ENCODE data around the gene ARHGAP45. TPM values are rescaled to one million over a fixed set of nuclear protein-coding genes. Genes with fewer than 3 reads are reported as not detected.
A peak's percentile ranks its signal among the peaks of the same experiment; 100 is the strongest.

Gene ARHGAP45
- total and polyA plus RNA-seq, 7 experiments from 2014 or later: 305 to 1,030 (median 779) TPM

DNA sequence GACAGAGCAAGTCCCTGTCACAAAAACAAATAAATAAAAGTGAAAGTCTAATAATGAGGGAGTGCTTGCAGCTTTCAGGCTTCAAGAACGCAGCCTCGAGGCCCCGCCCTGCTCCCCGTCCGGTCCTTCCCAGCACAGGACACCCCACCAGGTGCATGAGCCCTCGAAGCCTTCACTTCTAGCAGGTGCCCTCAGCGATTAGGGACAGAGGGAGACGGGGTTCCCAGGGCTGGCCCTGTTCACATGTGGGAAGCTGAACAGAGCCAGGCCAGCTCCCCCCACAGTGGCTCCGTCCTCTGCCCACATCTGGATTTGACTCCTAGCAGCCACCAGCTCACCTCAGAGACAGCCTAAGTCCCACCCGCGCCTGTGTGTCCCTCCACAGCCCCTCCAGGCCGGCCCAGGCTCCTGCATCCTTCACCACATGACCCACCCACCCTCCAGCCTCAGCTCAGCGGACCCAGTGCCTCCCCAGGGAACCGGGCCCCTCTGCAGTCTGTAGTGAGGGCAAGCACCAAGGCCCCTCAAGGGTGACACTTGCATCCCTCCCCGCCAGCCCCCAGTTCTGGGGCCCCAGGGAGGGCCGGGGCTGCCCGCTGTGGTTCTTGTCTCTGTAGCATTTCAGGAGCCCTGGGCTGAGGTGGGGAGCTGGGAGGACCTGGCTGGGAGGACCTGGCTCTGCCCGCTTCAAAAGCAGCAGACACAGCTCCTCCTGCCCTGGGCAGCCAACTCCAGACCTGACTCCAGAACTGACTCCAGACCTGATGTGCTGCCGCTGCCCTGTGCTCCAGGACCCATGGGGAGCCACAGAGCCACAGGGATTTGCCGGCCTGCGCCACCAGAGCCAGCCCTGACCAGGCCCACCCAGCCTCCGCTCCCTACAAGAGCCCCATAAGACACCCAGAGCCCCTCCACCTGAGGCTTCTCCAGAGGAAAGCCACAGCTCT lies 64.1 kb downstream of the ARHGAP45 start:
- Mint-ChIP-seq H3K9me3 (no peaks in the 10 kb centered on the region), H3K4me3 (peak overlapping the region; percentile 78 to 94 (median 85)), H3K27me3 (no peaks in the 10 kb centered on the region), H3K4me1 (peaks cover 8 to 40% (median 25%) of the 10 kb centered on the region in 7 donors), H3K36me3 (peaks cover 0 to 5% (median 0%) of the 10 kb centered on the region in 5 donors), H3K27ac (peak overlapping the region; percentile 87 to 93 (median 91))
- H3K27ac ChIP-seq (ENCODE audit: low read depth, low read length): peak overlapping the region; percentile 98
- CTCF ChIA-PET: interaction anchor here (0.5 to 2.9 kb wide), 6 partner anchors 9 to 99 kb away, joined by 3 to 7 read pairs (median 4); no protein-coding TSS in a partner anchor
- DNase-seq: peak in 8 of 9 donors; percentile 24 to 63 (median 48)
- POLR2A ChIA-PET: interaction anchor here (0.7 to 3.2 kb wide), 15 partner anchors 10 to 1928 kb away, joined by 3 to 18 read pairs (median 3); partner anchors contain the start of genes ARHGAP45, CIRBP, GPX4 and SBNO2
- H3K9me3 ChIP-seq (ENCODE audit: control insufficient read depth in 2 of 3, low read length in 3 of 3): no peaks in the 10 kb centered on the region
- H3K4me3 ChIP-seq (ENCODE audit: low read length): peak overlapping the region; percentile 81
- intact Hi-C loops (cut with micrococcal nuclease): loop anchor here (5.0 kb wide), 1 partner anchor 61 kb away; no protein-coding TSS in a partner anchor
- ATAC-seq: no peak
- peaks cover 23 to 35% of the 10 kb centered on the region in 2 donors for H3K4me1 ChIP-seq (ENCODE audit: control insufficient read depth in 2 of 2, insufficient read depth in 2 of 2, low read length in 2 of 2)
- peaks cover 11 to 28% (median 14%) of the 10 kb centered on the region in 3 experiments for H3K36me3 ChIP-seq (ENCODE audit: control insufficient read depth in 2 of 3, insufficient read depth in 3 of 3, low read length in 3 of 3)
- no peaks in the 10 kb centered on the region for H3K27me3 ChIP-seq (ENCODE audit: control insufficient read depth in 2 of 2, insufficient read depth in 2 of 2, low read length in 2 of 2)

DNA sequence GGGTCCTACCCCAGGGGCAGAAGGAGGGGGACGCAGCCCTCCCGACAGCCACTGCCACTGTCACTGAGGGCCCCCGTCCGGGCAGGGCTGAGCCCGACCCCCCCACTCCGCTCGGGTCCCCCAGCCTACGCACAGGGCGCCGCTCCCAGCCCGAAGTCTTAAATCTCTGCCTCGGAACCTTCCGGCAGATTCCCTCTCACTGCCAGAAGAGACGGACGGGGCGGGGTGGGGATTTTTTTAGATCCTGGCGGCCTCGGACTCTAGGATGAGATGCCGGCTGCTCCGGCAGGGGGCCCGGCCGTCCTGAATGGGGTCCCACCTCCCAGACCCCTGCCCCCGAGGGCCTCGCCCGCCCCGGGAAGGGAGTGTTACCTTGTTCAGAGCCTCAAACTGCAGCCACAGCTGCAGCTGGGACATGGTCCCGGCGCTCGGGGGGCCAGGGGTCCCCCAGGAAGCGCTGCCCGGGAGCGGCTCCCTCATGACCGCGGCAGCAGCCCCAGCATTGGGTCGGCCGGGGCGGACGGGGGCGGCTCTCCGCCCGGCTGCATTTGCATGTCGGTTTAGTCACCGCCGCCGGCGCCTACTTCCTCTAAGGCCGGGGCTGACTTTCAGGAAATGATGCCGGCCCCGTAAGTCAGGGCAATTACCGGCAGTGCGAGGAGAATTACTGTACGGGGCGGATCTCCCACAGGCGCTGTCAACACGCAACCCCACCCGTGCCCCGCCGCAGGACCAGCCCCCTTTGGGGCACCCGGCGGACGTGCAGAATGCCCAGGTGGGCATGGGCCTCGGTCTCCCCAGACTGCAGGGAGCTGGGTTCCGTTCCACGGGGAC lies 65.0 kb downstream of the ARHGAP45 start:
- H3K4me1 Mint-ChIP-seq: peaks cover 13 to 45% (median 29%) of the 10 kb centered on the region in 7 donors
- CTCF ChIA-PET: interaction anchor here (0.5 to 1.2 kb wide), 2 partner anchors 8 to 67 kb away, joined by 5 read pairs; no protein-coding TSS in a partner anchor
- intact Hi-C loops (cut with micrococcal nuclease): loop anchor here (1.0 to 5.0 kb wide), 9 partner anchors 29 to 521 kb away; partner anchors contain the start of genes GPX4 (in 2 of the 2), SBNO2 (in 2 of the 2), ARHGAP45 (in 1 of the 2) and POLR2E (in 1 of the 2)

DNA sequence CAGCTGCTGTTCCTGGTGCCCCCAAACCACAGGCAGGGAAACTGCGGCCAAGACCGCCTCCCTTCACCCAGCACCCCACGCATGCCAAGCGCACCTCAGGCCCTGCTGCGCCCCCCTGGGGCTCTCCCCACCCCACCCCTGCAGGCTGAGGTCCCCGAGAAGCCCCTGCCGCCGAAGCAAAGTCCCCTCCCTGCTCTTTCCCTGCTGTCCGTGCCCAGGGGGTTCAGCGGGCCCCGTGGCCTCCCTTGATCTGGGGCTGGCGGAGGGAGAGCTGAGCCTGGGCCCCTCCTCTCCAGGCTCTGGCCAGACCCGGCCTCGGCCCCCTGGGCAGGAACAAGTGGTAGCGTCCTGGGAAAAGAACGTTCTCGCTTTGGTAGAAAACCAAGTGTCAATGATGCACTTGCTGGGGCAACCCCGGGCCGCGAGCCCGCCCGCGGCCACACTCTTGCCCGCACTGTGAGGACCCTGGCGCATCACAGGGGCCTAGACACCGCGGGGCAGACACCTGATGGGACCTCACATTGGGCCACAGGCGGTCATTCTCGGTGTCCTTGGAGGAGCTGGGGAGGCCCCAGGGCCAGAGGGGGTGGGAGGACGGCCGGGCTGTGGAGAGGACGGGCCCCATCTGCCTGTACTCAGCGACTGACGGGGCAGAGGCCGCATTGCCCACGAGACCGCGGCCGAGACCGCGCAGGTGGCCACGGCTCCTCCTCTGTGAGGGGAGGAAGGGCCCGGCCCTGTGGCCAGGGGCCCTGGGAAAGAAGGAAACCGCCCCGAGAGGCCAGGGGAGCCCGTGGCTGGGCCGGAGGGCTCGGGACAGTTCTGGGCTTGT lies 65.8 kb downstream of the ARHGAP45 start:
- H3K4me1 Mint-ChIP-seq: peaks cover 13 to 44% (median 29%) of the 10 kb centered on the region in 7 donors
- Histone ChIP-seq H3K36me3 (ENCODE audit: control insufficient read depth in 2 of 3, insufficient read depth in 3 of 3, low read length in 3 of 3) (peaks cover 1 to 11% (median 4%) of the 10 kb centered on the region in 3 experiments), H3K27me3 (ENCODE audit: control insufficient read depth in 2 of 2, insufficient read depth in 2 of 2, low read length in 2 of 2) (no peaks in the 10 kb centered on the region), H3K9me3 (ENCODE audit: control insufficient read depth in 2 of 3, low read length in 3 of 3) (no peaks in the 10 kb centered on the region), H3K4me3 (ENCODE audit: low read length) (peak overlapping the region; percentile 81), H3K4me1 (ENCODE audit: control insufficient read depth in 2 of 2, insufficient read depth in 2 of 2, low read length in 2 of 2) (peaks cover 23 to 42% of the 10 kb centered on the region in 2 donors), H3K27ac (ENCODE audit: low read depth, low read length) (peak overlapping the region; percentile 98)
- ATAC-seq (peak; percentile 21), DNase-seq (peak in 4 of 9 donors; percentile 19 to 47 (median 25))
- peak overlapping the region; percentile 88 to 93 (median 91) for H3K27ac Mint-ChIP-seq
- no peaks in the 10 kb centered on the region for H3K27me3 Mint-ChIP-seq
- POLR2A ChIA-PET: interaction anchor here (0.6 to 3.2 kb wide), 7 partner anchors 11 to 234 kb away, joined by 3 to 18 read pairs (median 3); partner anchors contain the start of genes CIRBP and GPX4
- peak overlapping the region; percentile 78 to 94 (median 85) for H3K4me3 Mint-ChIP-seq
- H3K9me3 Mint-ChIP-seq: no peaks in the 10 kb centered on the region
- peaks cover 0 to 5% (median 0%) of the 10 kb centered on the region in 5 donors for H3K36me3 Mint-ChIP-seq
- CTCF ChIA-PET: no interaction called here
- intact Hi-C loops (cut with micrococcal nuclease): loop anchor here (1.0 to 5.0 kb wide), 9 partner anchors 29 to 520 kb away; partner anchors contain the start of genes GPX4 (in 2 of the 2), SBNO2 (in 2 of the 2), ARHGAP45 (in 1 of the 2) and POLR2E (in 1 of the 2)

More for the DNA sequence above, 65.0 kb downstream of the ARHGAP45 start:
- POLR2A ChIA-PET: interaction anchor here (0.6 to 3.2 kb wide), 14 partner anchors 11 to 233 kb away, joined by 3 to 18 read pairs (median 3); partner anchors contain the start of genes ARHGAP45, CIRBP and GPX4
- H3K27ac Mint-ChIP-seq: peak overlapping the region; percentile 88 to 93 (median 92)
- Histone ChIP-seq H3K27me3 (ENCODE audit: control insufficient read depth in 2 of 2, insufficient read depth in 2 of 2, low read length in 2 of 2) (no peaks in the 10 kb centered on the region), H3K9me3 (ENCODE audit: control insufficient read depth in 2 of 3, low read length in 3 of 3) (no peaks in the 10 kb centered on the region), H3K4me1 (ENCODE audit: control insufficient read depth in 2 of 2, insufficient read depth in 2 of 2, low read length in 2 of 2) (peaks cover 23 to 42% of the 10 kb centered on the region in 2 donors), H3K4me3 (ENCODE audit: low read length) (peak overlapping the region; percentile 81), H3K27ac (ENCODE audit: low read depth, low read length) (peak overlapping the region; percentile 98), H3K36me3 (ENCODE audit: control insufficient read depth in 2 of 3, insufficient read depth in 3 of 3, low read length in 3 of 3) (peaks cover 10 to 19% (median 11%) of the 10 kb centered on the region in 3 experiments)
- DNase-seq (peak; percentile 69 to 87 (median 85)), ATAC-seq (peak; percentile 80)
- peaks cover 0 to 5% (median 0%) of the 10 kb centered on the region in 5 donors for H3K36me3 Mint-ChIP-seq
- H3K27me3 Mint-ChIP-seq: no peaks in the 10 kb centered on the region
- H3K9me3 Mint-ChIP-seq: no peaks in the 10 kb centered on the region
- H3K4me3 Mint-ChIP-seq: peak overlapping the region; percentile 78 to 94 (median 85)

DNA sequence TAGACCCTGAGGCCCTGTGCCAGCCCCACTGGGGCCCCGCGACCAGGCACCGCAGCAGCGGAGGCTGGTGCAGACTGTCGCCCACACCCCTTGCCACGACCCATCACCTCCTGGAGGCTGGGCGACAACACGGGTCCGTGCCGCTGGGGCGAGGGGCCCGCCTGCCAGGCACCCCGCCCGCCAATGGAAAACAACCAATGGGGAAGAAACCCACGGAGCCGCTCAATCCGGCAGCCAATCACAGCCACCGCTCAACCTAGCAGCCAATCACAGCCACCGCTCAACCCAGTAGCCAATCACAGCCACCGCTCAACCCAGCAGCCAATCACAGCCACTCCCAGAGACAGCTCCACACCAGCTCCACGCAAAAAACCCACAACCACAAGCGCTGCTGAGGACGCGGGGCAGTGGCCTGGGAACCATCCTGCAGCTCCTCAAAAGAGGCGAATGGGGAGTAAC lies 66.5 kb downstream of the ARHGAP45 start:
- H3K4me1 Mint-ChIP-seq: peaks cover 13 to 43% (median 27%) of the 10 kb centered on the region in 7 donors
- POLR2A ChIA-PET: interaction anchor here (0.6 to 1.5 kb wide), 4 partner anchors 38 to 249 kb away, joined by 3 to 4 read pairs (median 3); no protein-coding TSS in a partner anchor

DNA sequence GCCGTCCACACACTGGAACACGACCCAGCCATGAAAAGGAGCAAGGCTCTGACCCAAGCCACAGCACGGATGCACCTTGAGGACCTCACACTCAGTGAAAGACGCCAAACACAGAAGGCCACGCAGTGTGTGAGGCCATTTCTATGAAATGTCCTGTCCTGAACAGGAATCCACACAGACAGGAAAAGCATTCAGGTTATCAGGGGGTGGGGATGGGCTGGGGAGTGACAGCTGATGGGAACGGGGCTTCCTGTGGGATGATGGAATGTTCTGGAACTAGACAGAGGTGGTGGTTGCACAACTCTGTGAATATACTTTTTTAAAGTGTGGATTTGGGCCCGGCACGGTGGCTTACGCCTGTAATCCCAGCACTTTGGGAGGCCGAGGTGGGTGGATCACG lies 67.5 kb downstream of the ARHGAP45 start:
- intact Hi-C loops (cut with micrococcal nuclease): loop anchor here (5.0 kb wide), 1 partner anchor 58 kb away; no protein-coding TSS in a partner anchor
- POLR2A ChIA-PET: interaction anchor here (0.6 to 1.0 kb wide), 2 partner anchors 108 to 248 kb away, joined by 3 to 4 read pairs; partner anchors contain the start of gene CNN2
- CTCF ChIA-PET: interaction anchor here (0.6 to 0.8 kb wide), 2 partner anchors 21 to 32 kb away, joined by 3 to 5 read pairs; no protein-coding TSS in a partner anchor
- Histone ChIP-seq H3K27ac (ENCODE audit: low read depth, low read length) (peak overlapping the region; percentile 98), H3K27me3 (ENCODE audit: control insufficient read depth in 2 of 2, insufficient read depth in 2 of 2, low read length in 2 of 2) (no peaks in the 10 kb centered on the region), H3K36me3 (ENCODE audit: control insufficient read depth in 2 of 3, insufficient read depth in 3 of 3, low read length in 3 of 3) (peaks cover 0 to 7% (median 0%) of the 10 kb centered on the region in 3 experiments), H3K4me3 (ENCODE audit: low read length) (no peak overlapping the region), H3K9me3 (ENCODE audit: control insufficient read depth in 2 of 3, low read length in 3 of 3) (no peaks in the 10 kb centered on the region), H3K4me1 (ENCODE audit: control insufficient read depth in 2 of 2, insufficient read depth in 2 of 2, low read length in 2 of 2) (peaks cover 23 to 35% of the 10 kb centered on the region in 2 donors)
- Mint-ChIP-seq H3K9me3 (peaks cover 0 to 1% (median 0%) of the 10 kb centered on the region in 11 donors), H3K27ac (peak overlapping the region in 8 of 9 donors; percentile 48 to 95 (median 90)), H3K4me3 (peak overlapping the region in 2 of 10 donors; percentile 12 to 16), H3K36me3 (peaks cover 0 to 9% (median 6%) of the 10 kb centered on the region in 5 donors), H3K4me1 (peaks cover 13 to 39% (median 27%) of the 10 kb centered on the region in 7 donors), H3K27me3 (no peaks in the 10 kb centered on the region)
- no peak for ATAC-seq
- no peak for DNase-seq

More for the DNA sequence above, 66.5 kb downstream of the ARHGAP45 start:
- Histone ChIP-seq H3K36me3 (ENCODE audit: control insufficient read depth in 2 of 3, insufficient read depth in 3 of 3, low read length in 3 of 3) (peaks cover 0 to 7% (median 0%) of the 10 kb centered on the region in 3 experiments), H3K4me1 (ENCODE audit: control insufficient read depth in 2 of 2, insufficient read depth in 2 of 2, low read length in 2 of 2) (peaks cover 23 to 42% of the 10 kb centered on the region in 2 donors), H3K27me3 (ENCODE audit: control insufficient read depth in 2 of 2, insufficient read depth in 2 of 2, low read length in 2 of 2) (no peaks in the 10 kb centered on the region), H3K9me3 (ENCODE audit: control insufficient read depth in 2 of 3, low read length in 3 of 3) (no peaks in the 10 kb centered on the region), H3K27ac (ENCODE audit: low read depth, low read length) (peak overlapping the region; percentile 98), H3K4me3 (ENCODE audit: low read length) (peak overlapping the region; percentile 81)
- peak; percentile 47 to 75 (median 63) for DNase-seq
- peak; percentile 67 for ATAC-seq
- intact Hi-C loops (cut with micrococcal nuclease): loop anchor here (2.0 to 5.0 kb wide), 5 partner anchors 31 to 519 kb away; partner anchors contain the start of genes GPX4 (in 1 of the 2), POLR2E (in 1 of the 2), SBNO2 (in 1 of the 2) and TCF3 (in 1 of the 2)
- H3K9me3 Mint-ChIP-seq: no peaks in the 10 kb centered on the region
- H3K27me3 Mint-ChIP-seq: no peaks in the 10 kb centered on the region
- H3K4me3 Mint-ChIP-seq: peak overlapping the region; percentile 37 to 83 (median 60)
- CTCF ChIA-PET: interaction anchor here (0.7 to 0.8 kb wide), 2 partner anchors 20 to 99 kb away, joined by 3 to 5 read pairs; no protein-coding TSS in a partner anchor
- peak overlapping the region; percentile 67 to 95 (median 91) for H3K27ac Mint-ChIP-seq
- H3K36me3 Mint-ChIP-seq: peaks cover 0 to 3% (median 0%) of the 10 kb centered on the region in 5 donors

Measured in naive thymus-derived CD4-positive, alpha-beta T cell (primary cell).